AG08395 (cell line): ENCODE data around the gene TRAFD1.

Experiments
- DNase-seq: peaks from one replicate; pipeline ENCODE4 v3.0.0; 2012; ENCODE audit warnings: mixed read lengths, low spot score

TRAFD1 gene

DNA sequence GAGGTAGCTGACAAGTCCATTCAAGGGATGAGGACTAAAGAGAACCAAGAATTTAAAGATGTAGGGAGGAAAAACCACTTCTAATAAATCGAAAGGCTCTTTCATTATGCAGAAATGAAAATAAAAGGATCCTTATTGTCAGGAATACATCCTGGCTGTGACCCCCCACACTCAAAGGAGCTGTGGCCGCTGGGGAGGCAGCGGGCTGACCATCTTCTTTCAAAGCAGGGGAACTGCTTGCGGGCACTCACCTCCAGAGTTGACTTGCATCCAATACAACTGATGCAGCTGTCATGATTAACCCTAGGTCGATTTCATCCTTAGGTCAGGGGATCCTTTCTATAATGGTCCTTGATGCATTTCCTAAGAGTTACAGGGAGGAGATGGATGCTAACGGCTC lies 35.3 kb downstream of the TRAFD1 start:
- DNase-seq = no peak

DNA sequence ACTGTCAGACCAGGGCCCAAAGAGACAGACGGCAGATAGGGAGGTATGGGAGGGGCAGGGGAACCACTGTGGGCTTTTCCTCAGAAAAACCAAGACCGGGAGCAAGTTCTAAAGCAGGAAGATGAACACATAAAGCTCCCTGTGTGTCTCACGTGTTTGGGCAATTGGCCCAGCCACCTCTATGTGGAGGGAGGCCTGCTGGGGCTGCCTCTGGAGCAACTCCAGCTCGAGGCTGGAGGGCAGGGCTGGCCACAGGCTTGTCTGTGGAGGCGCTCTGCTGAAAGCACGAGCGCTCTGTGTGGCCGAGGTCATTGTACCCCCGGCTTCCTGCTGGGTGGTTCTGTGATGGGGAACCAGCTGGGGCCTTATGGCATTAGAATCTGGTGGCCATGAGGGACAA lies 36.4 kb downstream of the TRAFD1 start:
- DNase-seq = no peak

DNA sequence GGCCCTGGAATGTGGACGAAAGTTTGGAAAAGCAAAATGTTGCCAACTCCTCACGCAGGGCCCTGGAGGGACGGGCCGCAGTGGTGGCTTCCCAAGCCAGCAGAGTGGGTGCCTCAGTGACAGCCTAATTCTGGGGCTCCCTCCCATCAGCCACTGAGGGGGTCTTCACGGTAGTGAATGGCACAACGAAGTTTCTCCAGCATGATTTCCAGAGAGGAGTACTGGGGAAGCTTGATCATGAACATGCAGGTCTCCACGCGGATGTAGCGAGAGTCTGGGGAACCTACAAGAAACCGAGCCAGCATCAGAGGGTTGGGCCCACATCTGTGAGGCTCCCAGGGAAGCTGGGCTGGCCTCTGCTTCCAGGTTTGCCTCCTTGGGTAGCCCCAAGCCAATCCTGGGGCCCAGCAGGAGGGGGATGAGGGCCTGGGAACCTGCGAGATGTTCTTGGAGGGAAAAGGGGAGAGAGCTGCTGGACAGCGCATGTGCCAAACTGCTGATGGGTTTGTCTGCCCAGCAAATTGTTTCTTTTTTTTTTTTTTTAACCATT lies 37.0 kb downstream of the TRAFD1 start:
- no peak for DNase-seq

- DNase-seq = no peak
Measured at GRCh38 chr12:112163056-112163455, 37.7 kb downstream of the TRAFD1 start.

- DNase-seq = no peak
Measured at GRCh38 chr12:112163471-112163991, 38.2 kb downstream of the TRAFD1 start.

- no peak for DNase-seq
Measured at GRCh38 chr12:112164011-112164660, 38.8 kb downstream of the TRAFD1 start.

DNA sequence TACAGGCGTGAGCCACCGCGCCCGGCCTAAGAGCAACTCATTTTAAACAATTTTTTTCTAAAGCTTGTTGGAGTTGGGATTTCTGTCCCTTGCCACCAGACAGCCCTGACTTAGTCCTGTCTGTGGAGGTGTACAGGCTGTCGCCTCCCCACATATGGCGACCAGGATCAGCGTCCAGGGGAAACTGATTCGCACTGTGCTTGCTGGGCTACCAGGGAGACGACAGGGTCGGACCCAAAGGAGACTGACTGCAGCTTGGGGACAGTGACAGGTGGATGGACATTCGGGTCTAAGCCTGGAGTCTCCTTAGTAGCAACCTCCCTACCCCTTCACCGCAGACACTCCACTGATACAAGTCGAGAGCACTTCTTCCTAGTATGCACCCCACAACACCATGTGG lies 40.3 kb downstream of the TRAFD1 start:
- DNase-seq = no peak

DNA sequence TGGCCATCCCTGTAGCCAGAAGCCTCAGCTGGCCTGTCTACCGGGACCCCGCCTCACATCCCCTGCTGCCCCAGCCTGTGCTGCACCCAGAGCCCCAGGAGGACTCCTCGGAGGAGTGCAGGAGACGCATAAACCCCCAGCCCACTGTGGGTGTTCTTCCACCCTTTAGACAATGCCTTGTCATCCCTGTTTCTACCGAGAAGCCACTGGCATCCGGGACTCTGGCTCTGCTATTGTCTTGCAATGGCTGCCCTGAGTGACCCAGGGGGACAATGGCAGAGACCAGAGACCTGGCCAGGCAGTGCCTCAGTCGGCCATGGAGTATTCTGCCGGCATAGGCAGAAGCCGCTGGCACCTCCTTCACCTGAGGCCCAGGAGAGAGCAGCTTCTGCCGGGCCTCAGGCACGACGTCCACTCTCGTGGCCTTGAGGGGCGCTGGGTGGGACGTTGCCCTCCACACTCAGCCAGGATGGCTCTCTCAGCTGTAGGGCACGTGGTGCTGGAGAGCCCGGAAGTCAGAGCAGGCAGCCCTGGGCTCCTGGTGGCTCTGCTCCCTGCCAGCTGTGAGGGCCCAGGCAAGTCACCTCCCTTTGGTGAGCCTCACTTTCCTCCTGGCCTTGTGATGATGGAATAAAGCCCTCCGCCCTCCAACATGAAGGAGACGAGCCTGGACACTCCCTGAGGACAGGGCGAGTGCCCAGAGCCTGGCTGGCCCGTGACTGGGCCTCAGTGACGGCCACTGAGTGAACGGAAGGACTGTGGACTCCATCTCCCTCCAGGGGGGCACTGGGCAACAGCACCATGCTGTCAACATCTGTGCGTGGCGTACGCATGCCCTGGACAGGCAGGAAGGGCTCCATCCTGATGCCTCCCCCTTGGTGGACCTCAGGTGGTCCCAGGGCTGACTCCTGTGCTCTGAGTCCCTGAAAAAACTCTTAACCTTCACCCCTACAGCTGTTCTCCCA lies 41.0 kb downstream of the TRAFD1 start:
- DNase-seq = no peak

DNA sequence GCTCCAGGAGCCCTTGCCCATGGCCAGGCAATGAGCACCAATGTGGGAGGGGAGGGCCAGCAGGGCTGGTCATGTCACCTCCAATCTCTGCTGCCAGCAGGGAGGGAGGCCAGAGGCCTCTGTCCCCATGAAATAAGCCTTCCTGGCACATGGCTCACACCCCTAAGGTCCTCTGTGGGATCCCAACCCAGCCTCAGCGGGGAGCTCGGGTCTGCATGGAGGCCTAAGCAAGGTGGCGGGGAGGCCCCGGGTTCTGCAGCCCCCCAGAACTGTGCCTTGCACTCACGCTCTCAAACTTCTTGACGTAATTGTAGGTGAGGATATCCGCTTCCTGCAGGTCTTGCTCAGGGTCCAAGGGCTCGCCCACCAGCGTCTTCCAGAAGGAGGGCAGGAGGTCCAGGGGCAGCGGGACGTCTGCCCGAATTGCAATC lies 41.7 kb downstream of the TRAFD1 start:
- DNase-seq = no peak

GRCh38 chr12:112167718-112168525 lies 42.6 kb downstream of the TRAFD1 start:
- DNase-seq = no peak

GRCh38 chr12:112168561-112168971 lies 43.2 kb downstream of the TRAFD1 start:
- DNase-seq = no peak

DNA sequence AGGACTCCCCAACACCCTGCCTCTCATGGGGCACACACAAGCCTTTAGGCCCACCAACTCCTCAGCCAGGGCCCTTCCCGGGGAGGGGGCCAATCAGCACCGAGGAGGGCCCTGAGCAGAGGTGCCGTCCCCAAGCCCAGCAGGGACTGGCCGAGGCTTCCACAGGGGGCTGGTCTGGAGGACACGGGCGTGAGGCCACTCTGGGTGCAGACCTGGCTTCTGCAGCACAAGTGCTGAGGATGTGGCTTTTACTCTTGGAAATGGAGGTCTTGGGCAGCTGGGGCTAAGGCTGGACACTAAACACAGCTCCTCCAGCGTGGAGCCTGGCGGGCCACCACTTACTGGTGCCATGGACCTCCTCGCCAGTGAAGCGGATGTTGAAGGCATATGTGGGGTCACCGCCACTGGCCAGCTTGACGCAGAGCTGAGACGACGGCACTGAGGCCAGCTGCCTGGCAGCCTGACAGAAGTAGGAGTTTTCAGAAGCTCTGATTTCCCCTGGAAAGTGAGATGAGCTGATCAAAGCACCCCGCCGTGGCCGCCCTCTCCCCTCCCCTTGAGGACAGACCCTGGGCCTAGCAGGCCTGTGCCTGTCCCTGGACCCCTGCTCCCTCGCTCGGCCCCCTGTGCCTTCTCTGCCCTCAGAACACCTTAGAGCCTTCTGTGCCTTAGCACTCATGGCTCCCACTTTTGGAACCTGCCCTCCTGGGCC lies 44.0 kb downstream of the TRAFD1 start:
- DNase-seq = no peak

DNA sequence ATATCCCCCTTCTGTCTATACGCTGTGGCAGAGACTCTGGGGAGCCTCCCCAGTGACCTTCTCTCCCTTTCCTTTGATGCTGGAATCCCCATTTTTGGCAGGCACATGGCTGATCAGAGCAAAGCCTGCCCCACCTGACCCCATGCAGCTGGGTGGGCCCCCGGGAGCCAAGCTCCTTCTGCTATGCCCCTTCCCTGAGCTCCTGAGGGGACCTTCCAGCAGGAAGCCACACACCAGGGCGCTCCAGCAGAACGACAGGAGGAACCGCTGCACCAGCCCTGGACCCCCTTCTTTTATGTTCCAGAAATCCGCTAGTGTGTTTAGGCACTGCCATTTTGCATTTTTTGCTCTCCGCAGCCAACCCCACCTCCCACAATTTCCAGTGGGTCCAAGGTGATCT lies 44.6 kb downstream of the TRAFD1 start:
- DNase-seq = no peak

GRCh38 chr12:112170376-112170775 lies 45.0 kb downstream of the TRAFD1 start:
- DNase-seq = peak; percentile 40

DNA sequence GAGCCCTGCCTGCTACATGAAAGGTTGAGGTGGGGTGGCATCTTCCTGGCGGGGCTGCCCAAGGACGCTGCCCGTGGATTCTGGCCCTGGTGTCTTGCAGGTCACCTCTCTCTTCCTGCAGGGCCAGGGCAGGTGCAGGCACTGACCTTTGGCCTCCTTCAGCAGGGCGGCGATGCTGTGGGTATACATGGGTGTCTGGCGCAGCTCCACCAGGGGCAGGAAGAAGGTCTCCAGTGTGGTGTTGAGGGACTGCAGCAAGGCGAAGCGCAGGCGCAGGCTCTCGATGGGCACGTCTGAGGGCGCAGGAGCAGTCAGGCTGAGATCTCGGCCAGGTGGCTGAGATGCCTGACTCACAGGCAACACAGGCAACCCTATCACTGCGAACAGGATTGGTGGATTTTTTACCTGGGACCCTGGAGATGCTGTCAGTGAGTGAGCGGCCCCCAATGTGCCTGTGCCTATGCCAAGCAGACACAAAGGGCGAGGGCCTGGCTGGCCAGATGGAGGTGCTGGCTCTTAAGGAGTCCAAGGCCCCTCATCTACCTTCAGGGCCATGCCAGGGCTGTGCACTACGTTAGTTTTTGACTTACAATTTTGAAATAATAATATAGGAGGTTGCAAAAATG lies 45.7 kb downstream of the TRAFD1 start:
- DNase-seq = no peak

- DNase-seq = no peak
Measured at GRCh38 chr12:112172556-112173324, 47.4 kb downstream of the TRAFD1 start.

- no peak for DNase-seq
Measured at GRCh38 chr12:112175361-112176155, 50.2 kb downstream of the TRAFD1 start.

DNA sequence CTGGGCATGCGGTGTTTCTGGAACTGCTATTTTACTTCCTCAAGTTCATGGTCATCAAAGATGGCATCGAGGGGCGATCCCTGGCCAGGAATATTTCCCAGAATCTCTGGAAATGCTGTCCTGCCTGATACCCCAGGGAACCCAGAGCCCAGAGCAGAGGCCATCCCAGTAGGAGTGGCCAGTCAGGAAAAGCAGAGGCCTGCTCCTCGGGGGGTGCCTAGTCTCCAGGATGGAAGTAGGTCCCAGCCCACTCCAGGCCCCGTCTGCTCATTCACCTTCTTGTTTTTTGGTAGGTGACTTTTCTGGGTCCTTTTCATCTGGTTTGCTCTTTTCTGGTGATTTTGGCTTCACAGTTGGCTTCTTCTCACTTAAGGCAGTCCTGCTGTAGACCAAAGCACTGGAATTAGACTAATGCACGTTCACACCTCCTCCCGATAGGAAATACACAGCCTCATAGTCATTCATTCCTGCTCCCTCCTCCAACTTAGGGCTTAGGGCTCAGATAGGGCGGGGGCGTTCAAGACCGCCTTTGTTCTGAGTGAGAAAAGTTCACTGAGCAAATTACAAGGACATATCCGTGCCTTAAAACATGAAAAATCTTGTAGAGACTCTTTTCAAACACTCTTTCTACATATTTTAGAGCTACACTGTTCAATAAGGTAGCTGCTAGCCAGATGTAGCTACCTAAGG lies 51.1 kb downstream of the TRAFD1 start:
- DNase-seq = no peak

GRCh38 chr12:112178796-112179195 lies 53.4 kb downstream of the TRAFD1 start:
- DNase-seq = no peak
